NT2/D1 (cell line): ENCODE results near the gene RPS6KA5.
"Not testable (repeated sequence)": the region's sequence is repeated elsewhere in the genome, so short reads cannot be mapped to it uniquely, and the experiment has no call there.

Experiments
- DNase-seq: peaks from one replicate; pipeline ENCODE4 v3.0.0-alpha.2; 2011; ENCODE audit warnings: low read depth, low spot score
- H3K27me3 ChIP-seq: 2 replicates; pipeline ENCODE4 v1.6.0; 2011; ENCODE audit warnings: mild to moderate bottlenecking; ENCODE audit not compliant: insufficient read length, insufficient read depth
- H3K36me3 ChIP-seq: 2 replicates; pipeline ENCODE4 v1.6.1; 2011; ENCODE audit warnings: mild to moderate bottlenecking, low read length, mixed read lengths; ENCODE audit not compliant: insufficient read depth, insufficient read length
- H3K4me1 ChIP-seq: 2 replicates; pipeline ENCODE4 v1.5.1; 2011; ENCODE audit not compliant: insufficient read depth, insufficient read length
- H3K4me3 ChIP-seq: 2 replicates; pipeline ENCODE4 v1.5.1; 2011; ENCODE audit warnings: low read depth; ENCODE audit not compliant: insufficient read length
- H3K9ac ChIP-seq: 2 replicates; pipeline ENCODE4 v1.6.0; 2011; ENCODE audit warnings: low read depth; ENCODE audit not compliant: insufficient read length
- H3K9me3 ChIP-seq: 2 replicates; pipeline ENCODE4 v1.5.1; 2011; ENCODE audit warnings: mild to moderate bottlenecking, low read length; ENCODE audit not compliant: insufficient read depth
- SUZ12 ChIP-seq: IDR thresholded peaks from 2 replicates; pipeline ENCODE4 v1.6.1; 2011; ENCODE audit not compliant: insufficient read length, insufficient read depth; ENCODE audit errors: extremely low read depth
- YY1 ChIP-seq: IDR thresholded peaks from 2 replicates; pipeline ENCODE4 v1.6.1; 2011; ENCODE audit not compliant: insufficient read length, insufficient read depth
- ZNF274 ChIP-seq: IDR thresholded peaks from 2 replicates; pipeline ENCODE4 v1.6.1; 2011; ENCODE audit warnings: mild to moderate bottlenecking, low read depth, low read length

The RPS6KA5 gene

DNA sequence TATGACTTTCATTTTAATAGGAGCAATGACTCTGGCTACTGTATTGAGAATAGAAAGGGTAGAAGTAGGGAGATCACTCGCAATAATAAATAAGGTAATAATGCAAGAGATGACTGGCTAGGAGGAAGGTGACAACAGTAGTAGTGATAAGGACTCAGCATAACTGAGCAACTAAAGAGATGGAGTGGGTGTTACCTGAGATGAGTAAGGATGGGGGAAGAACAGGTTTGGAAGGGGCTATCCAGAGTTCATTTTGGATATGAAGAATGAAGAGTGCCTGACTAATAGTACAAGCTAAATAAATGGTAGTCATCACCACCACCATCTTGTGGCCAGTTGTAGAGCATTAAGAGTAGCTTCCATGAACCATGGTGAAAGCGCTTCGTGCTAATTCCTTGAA is 101.1 kb downstream of the RPS6KA5 start:
- Histone ChIP-seq H3K4me1 (no peaks in the 10 kb centered on the region), H3K9ac (no peak overlapping the region), H3K9me3 (peaks cover 14% of the 10 kb centered on the region; the same call in 1 of the 2 replicates), H3K36me3 (no peaks in the 10 kb centered on the region), H3K27me3 (no peaks in the 10 kb centered on the region), H3K4me3 (no peak overlapping the region)
- no peak for TF ChIP-seq SUZ12
- no peak for TF ChIP-seq ZNF274
- TF ChIP-seq YY1: no peak
- DNase-seq: no peak

DNA sequence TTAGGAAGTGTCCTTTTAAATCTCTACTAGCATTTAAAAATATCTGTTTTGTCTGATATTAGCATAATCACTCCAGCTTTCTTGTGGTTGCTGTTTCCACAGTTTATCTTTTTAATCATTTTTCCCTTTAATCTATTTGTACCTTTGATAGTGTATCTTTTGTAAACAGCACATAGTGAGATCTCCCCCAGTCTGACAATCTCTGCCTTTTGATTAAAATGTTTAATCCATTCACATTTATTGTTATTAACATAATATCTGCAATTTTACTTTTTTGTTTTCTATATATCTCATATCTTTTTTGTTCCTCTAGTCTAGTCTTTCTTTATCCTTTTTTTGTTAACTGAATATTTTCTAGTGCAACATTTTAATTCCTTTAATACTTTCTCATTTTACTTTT is 104.2 kb downstream of the RPS6KA5 start:
- H3K9ac ChIP-seq: no peak overlapping the region
- H3K36me3 ChIP-seq: no peaks in the 10 kb centered on the region
- H3K4me1 ChIP-seq: no peaks in the 10 kb centered on the region
- no peak for DNase-seq
- peaks cover 19% of the 10 kb centered on the region; the same call in 1 of the 2 replicates for H3K9me3 ChIP-seq
- TF ChIP-seq YY1: no peak
- TF ChIP-seq ZNF274: no peak
- TF ChIP-seq SUZ12: no peak
- no peaks in the 10 kb centered on the region for H3K27me3 ChIP-seq
- H3K4me3 ChIP-seq: no peak overlapping the region

DNA sequence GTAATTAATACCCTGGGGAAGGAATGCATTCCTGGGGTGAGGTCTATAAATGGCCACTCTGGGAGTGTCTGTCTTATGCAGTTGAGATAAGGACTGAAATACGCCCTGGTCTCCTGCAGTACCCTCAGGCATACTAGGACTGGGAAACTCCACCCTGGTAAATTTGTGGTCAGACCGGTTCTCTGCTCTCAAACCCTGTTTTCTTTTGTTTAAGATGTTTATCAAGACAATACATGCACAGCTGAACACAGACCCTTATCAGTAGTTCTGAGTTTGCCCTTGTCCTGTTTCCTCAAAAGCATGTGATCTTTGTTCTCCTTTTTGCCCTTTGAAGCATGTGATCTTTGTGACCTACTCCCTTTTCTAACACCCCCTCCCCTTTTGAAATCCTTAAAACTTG is 106.8 kb downstream of the RPS6KA5 start:
- H3K4me3 ChIP-seq: not testable (repeated sequence)
- H3K9me3 ChIP-seq: peaks cover 19% of the 10 kb centered on the region; the same call in 1 of the 2 replicates

DNA sequence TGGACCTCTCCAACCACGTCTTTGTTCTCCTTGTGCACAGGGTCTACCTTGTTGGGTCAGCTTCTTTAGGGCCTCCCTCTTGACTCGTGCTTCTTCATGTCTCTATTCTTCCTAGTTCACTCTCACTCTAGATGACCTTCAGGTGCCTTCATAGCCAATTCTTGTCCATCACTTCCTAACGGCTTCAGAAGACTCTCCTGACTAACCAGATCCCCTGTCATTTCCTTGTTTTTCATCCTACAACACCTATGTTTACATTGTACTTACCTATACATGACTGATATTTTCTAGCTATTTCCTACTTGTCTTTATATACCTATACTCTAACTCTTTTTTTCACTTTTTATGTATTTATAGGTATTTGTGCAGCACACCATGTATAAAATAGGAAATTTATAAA is 117.1 kb downstream of the RPS6KA5 start:
- DNase-seq: no peak
- no peaks in the 10 kb centered on the region for H3K4me1 ChIP-seq
- no peak overlapping the region for H3K9ac ChIP-seq
- H3K27me3 ChIP-seq: no peaks in the 10 kb centered on the region
- H3K4me3 ChIP-seq: no peak overlapping the region
- H3K36me3 ChIP-seq: no peaks in the 10 kb centered on the region
- peaks cover 13% of the 10 kb centered on the region for H3K9me3 ChIP-seq
- TF ChIP-seq ZNF274 (no peak), YY1 (no peak), SUZ12 (no peak)

More for the DNA sequence above, 106.8 kb downstream of the RPS6KA5 start:
- H3K4me1 ChIP-seq, DNase-seq, H3K9ac ChIP-seq, H3K36me3 ChIP-seq, H3K27me3 ChIP-seq: not testable (repeated sequence)

DNA sequence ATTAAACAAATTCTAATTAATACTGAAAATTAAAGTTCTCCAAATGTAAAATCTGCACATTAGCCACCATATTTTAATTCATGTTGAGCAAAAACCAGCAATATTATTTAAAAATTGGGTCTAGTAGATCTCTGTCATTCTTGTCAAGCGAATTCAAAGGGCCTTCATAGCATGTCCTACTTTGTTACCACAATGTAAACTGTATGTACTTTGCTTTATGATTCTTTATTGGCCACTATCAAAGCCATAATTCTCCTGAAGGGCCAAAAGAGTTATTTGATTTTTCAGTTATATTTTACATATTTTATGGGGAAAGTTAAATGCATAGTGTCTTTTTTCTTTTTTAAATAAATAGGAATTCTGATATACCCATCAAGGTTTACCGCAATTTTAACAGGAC is 117.9 kb downstream of the RPS6KA5 start:
- no peak for TF ChIP-seq ZNF274
- TF ChIP-seq SUZ12: no peak
- no peak for TF ChIP-seq YY1
- Histone ChIP-seq H3K4me1 (no peaks in the 10 kb centered on the region), H3K27me3 (no peaks in the 10 kb centered on the region), H3K9me3 (peaks cover 21% of the 10 kb centered on the region), H3K9ac (no peak overlapping the region), H3K4me3 (no peak overlapping the region), H3K36me3 (no peaks in the 10 kb centered on the region)
- no peak for DNase-seq

DNA sequence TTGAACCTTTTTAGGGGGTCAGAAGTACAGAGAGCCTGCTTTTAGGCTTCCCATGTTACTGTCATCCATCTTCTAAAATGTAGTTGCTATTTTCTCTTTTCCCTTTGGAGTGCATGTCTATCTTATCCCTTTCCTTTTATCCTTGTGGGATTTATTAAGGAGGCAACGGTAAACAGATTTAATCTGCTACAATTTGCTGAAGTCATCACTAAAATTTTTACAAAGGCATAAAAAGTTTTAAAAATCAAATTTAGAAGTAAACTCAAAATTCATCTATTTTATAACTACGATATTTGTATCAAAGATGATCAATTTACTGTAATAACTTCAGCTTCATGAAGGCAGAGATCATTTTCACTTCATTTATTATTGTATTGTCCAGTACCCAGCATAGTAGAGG is 118.7 kb downstream of the RPS6KA5 start:
- H3K36me3 ChIP-seq: no peaks in the 10 kb centered on the region
- no peaks in the 10 kb centered on the region for H3K4me1 ChIP-seq
- no peak overlapping the region for H3K4me3 ChIP-seq
- TF ChIP-seq ZNF274: no peak
- no peak for TF ChIP-seq YY1
- TF ChIP-seq SUZ12: no peak
- no peak for DNase-seq
- H3K27me3 ChIP-seq: no peaks in the 10 kb centered on the region
- H3K9ac ChIP-seq: no peak overlapping the region
- peaks cover 26% of the 10 kb centered on the region for H3K9me3 ChIP-seq

DNA sequence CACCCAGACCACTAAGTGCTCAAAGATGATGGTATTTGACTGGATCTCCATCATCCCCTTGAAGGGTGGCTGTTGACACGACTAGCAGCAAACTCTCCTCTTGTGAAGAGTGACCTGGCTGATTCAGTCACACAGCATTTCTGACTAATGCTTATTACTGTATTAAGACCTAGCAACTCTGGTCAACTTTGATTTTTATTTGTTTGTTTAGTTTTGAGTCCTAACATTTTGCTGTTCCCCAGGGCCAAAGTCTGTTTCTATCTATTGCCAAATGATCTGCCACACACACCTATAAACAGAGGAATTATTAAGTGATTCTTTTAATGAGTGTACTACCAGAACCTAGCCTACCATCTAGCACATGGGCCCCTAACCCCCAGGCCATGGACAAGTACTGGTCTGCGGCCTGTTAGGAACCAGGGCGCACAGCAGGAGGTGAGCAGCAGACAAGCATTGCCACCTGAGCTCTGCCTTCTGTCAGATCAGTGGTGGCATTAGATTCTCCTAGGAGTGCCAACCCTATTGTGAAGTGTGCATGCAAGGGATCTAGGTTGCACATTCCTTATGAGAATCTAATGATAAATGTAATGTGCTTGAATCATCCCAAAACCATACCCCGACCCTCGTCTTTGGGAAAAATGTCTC is 120.0 kb downstream of the RPS6KA5 start:
- no peak for DNase-seq
- Histone ChIP-seq H3K27me3 (no peaks in the 10 kb centered on the region), H3K9me3 (peaks cover 26% of the 10 kb centered on the region), H3K36me3 (no peaks in the 10 kb centered on the region), H3K4me1 (no peaks in the 10 kb centered on the region), H3K9ac (no peak overlapping the region), H3K4me3 (no peak overlapping the region)
- TF ChIP-seq ZNF274 (no peak), YY1 (no peak), SUZ12 (no peak)

DNA sequence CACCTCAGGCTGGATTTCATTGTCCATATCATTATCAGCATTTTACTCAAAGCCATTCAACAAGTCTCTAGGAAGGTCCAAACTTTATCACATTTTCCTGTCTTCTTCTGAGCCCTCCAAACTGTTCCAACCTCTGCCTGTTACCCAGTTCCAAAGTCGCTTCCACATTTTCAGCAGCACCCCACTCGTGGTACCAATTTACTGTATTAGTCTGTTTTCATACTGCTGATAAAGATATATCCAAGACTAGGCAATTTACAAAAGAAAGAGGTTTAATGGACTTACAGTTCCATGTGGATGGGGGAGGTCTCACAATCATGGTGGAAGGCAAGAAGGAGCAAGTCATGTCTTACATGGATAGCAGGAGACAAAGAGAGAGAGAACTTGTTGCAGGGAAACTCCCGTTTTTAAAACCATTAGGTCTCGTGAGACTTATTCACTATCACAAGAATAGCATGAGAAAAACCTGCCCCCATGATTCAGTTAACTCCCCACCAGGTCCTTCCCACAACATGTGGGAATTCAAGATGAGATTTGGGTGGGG is 121.1 kb downstream of the RPS6KA5 start:
- H3K4me3 ChIP-seq, DNase-seq, H3K27me3 ChIP-seq, H3K9ac ChIP-seq, H3K4me1 ChIP-seq, H3K36me3 ChIP-seq: not testable (repeated sequence)
- H3K9me3 ChIP-seq: peaks cover 26% of the 10 kb centered on the region
